Suppressor macrophage treated with lipopolysaccharide for 4 hours (primary cell): Measurements from ENCODE around the gene LRRC26.
A peak's percentile ranks its signal among the peaks of the same experiment; 100 is the strongest.
"Not testable (repeated sequence)": the region's sequence is repeated elsewhere in the genome, so short reads cannot be mapped to it uniquely, and the experiment has no call there.

ENCODE experiments used
- DNase-seq: peaks from one replicate; pipeline ENCODE4 v3.0.0-alpha.2; 2020

The LRRC26 gene

GRCh38 chr9:137149363-137149762 lies 20.5 kb downstream of the LRRC26 start:
- no peak for DNase-seq

- DNase-seq, result no peak
Observed at GRCh38 chr9:137148661-137149060, 21.2 kb downstream of the LRRC26 start.

GRCh38 chr9:137148242-137148641 lies 21.6 kb downstream of the LRRC26 start:
- DNase-seq, result no peak

GRCh38 chr9:137147793-137148160 lies 22.1 kb downstream of the LRRC26 start:
- DNase-seq, result no peak

DNA sequence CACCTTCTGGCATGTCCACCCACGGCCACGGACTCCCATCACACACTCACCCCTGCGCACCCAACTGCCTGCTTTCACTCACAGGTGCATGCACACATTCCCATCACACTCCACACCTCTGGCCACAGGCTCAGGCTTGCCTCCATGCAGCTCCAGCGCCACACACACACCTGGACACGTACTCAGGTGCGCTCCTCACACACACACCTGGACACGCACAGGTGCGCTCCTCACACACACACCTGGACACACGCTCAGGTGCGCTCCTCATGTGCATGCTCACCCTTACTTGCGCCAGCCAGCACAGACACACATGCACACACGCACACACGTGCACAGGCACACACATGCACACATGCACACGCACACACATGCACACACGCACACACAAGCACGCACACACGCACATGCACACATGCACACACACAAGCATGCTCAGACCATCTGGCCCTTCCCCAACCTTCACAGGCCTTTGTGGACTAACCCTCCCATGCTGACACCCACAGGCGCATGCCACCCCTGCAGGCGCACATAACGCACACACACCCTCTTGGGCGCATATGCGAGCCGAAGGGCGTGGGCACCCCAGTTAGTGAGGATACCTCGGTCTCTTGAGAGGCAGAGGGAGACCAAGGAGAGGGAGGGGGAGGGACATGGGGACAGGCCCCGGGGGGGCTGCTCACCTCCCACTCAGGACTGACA lies 22.6 kb downstream of the LRRC26 start:
- no peak for DNase-seq

- DNase-seq, result no peak
Observed at GRCh38 chr9:137146527-137146918, 23.3 kb downstream of the LRRC26 start.

DNA sequence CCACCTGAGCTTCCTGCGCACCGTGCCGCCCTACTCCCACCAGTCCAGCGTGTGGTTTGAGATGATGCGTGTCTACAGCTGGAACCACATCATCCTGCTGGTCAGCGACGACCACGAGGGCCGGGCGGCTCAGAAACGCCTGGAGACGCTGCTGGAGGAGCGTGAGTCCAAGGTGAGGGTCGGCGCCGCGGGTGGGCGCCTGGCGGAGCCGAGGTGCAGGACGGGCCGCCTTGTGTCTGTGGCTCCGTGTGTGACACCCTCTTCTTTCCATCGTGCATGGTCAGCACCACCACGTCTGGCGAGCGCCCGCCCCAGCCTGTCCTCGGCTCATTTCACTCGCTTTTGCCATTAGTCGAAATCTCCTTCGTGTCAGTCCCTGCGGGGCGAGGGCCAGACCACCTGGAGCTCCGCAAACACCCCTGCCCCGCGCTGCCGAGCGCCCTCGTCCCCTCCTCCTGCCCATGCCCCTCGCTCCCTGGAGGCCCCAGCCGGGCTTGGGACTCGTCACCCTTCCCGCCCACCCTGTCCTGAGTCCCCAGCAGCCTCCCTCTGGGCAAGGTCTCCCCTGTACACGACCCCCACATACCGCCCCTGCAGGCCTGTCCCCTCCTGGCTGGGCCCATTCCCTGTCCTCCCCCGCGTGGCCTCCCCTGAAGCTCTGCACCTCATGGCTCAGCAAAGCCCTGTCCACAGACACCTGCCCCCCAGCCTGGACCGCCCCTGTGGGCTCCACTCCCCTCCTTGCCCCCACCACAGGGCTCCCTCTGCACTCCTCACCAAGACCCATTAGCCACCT lies 23.9 kb downstream of the LRRC26 start:
- no peak for DNase-seq

DNA sequence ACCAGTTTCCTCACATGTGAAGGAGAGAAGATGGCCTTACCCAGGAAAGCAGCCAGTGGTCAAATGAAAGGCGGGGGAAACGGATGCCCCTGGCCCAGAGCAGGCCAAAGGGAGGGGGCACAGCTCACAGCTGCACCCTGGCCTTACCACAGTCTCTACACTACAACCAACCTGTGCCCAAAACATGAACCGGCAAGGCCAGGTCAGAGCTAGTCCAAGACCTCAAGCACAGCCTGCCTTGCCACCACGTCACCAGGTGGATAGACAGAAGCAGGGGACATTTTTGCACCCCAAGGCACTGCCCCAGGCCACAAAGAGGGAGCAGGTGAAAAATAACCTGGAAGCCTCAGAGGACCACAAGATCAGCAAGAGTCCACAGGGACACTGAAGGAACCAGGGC lies 26.4 kb downstream of the LRRC26 start:
- no peak for DNase-seq

DNA sequence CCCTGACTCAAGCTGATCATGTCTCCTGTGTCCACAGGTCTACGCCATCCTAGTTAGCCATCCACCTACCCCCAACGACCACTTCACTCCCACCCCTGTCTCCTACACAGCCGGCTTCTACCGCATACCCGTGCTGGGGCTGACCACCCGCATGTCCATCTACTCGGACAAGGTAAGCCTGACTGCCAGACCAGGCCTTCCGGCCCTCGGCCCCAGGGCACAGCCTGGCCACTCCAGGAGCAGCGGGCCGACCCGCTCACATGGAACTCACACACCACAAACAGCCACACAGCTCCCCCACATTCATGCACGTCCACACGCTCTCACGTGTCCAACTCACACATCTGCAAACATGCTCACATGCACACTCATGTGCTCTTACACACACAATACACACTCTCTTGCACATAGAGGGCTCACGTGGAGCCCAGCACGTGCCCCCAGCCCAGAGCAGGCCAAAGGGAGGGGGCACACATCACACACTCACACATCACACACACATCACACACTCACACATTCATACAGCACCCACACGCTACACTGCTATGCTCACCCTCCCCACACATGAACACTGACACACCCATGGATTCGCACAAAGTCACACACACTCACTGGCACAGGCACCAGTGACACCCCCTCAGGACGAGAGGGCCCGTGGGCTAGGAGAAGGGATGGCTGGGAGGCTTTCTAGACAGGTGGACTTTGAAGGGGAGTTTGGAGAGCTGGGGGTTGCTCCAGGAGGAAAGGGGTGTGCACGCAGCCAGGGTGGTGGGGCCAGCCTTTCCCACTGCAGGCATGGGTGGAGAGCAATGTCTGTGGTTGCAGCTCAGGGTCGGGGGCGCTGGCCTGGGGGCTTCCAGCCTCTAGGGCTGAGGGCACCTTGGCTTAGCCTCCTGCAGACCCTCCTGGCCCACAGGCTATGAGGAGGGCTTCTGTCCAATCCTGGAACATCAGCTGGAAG lies 27.6 kb downstream of the LRRC26 start:
- no peak for DNase-seq

DNA sequence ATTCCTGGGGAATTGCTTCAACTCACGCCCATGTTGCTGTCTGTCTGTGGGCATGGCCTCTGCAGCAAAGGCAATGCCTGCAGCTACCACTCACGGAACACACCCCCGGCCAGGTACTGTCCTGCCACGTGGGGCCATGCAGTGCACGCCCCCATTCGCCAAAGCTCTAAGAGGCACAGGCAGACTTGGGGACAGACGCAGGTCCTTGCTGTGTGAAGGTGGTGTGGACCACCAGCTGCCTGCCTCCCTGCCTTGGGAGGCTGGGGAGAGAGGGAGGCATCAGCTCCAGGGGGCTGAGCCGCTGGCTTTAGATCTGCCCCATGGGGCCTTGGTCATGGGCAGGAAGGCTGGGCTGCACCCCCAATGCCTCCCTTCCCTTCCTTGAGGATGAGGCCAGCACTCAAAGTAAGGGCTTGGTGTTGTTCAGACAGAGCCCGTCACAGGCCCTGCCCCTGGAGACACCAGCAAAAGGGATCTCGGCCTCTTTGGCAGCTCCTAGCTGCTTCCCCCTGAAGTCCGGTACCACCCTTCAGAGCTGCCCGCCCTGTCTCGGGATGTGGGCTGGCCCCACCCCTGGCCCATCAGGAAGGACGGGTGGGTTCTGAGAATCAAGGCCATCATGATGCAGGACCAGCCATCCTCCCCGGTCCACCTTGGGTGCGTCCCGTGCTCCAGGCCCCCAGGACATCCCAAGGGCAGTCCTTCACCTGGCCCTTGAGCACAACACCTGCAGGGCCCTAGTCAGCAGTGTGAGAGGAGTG lies 28.6 kb downstream of the LRRC26 start:
- no peak for DNase-seq

DNA sequence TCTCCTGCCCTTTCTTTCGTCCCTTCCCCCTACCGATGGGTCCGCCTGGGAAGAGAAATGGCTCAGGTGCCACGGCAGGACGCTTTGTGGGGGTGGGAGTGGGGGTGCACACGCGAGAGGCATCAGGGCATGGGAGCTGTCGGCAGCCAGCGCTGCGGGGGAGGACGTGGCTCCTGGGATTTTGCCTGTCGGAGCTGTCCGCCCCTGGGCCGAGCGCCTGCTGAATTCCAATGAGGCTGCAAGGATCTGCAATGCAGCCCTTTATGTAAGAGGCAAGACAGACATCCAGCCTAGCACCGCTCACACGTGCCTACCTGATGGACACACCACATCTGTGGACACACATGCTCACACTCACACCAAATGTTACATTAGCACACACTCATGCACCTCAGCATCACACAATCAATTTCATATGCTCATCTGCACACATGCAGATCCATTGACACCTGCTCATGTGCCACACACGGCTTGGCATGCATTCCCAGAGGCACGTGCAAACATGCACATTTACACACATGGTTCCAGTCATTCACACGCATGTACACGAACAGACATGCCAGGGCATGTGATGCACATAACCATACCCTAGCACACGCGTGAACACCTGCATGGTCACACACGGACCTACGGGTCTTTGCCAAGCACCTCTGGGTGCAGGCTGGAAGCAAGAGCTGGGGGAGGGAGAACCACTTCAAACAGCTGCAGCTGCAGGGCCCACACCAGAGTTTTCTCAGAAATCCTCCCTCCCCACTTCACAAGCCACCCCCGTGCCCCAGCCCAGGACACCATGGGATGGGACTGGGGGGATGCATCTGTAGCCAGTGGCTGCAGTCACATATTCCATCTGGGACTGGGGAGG lies 29.5 kb downstream of the LRRC26 start:
- DNase-seq, result no peak

DNA sequence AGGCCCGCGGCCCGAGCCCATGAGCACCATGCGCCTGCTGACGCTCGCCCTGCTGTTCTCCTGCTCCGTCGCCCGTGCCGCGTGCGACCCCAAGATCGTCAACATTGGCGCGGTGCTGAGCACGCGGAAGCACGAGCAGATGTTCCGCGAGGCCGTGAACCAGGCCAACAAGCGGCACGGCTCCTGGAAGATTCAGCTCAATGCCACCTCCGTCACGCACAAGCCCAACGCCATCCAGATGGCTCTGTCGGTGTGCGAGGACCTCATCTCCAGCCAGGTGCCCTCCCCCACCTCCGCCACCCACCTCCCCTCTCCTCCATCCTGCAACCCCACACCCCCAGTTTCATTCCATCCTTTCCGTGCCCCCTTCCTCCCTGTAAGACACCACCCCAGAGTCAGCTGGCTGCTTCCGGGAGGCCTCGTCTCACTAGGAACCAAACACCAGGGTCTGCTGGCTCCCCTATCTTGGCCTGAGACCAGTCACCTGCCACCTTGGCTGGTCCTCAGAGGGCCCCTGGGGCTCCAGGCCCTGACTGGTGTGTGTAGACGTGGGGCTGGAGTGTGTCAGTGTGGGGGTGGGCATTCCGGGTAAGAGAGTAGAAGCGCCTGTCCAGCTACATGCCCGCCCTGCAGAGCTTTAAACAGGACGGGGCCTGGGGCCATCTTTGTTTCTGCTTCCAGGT lies 30.2 kb downstream of the LRRC26 start:
- DNase-seq, result no peak

DNA sequence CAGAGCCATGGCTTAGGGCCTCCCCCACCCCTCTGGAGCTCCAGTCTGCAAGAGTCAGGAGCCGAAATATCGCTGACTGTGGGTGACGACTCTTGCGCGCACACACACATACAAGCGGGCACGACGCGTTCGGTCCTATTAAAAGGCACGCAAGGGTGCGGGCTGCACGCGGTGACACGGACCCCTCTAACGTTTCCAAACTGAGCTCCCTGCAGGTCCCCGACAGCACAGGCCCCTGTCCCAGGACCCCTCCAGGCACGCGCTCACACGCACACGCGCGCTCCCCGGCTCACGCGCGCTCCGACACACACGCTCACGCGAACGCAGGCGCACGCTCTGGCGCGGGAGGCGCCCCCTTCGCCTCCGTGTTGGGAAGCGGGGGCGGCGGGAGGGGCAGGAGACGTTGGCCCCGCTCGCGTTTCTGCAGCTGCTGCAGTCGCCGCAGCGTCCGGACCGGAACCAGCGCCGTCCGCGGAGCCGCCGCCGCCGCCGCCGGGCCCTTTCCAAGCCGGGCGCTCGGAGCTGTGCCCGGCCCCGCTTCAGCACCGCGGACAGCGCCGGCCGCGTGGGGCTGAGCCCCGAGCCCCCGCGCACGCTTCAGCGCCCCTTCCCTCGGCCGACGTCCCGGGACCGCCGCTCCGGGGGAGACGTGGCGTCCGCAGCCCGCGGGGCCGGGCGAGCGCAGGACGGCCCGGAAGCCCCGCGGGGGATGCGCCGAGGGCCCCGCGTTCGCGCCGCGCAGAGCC lies 31.0 kb downstream of the LRRC26 start, which contains the start of gene GRIN1:
Gene GRIN1 (plus strand): TSS at position 433 of the 746 bp plus-strand sequence. CDS start 333 bp downstream, outside the sequence.
- DNase-seq, result peak; percentile 36

- no peak for DNase-seq
Observed at GRCh38 chr9:137138058-137138721, 31.7 kb downstream of the LRRC26 start.

- no peak for DNase-seq
Observed at GRCh38 chr9:137136881-137137607, 32.8 kb downstream of the LRRC26 start.

DNA sequence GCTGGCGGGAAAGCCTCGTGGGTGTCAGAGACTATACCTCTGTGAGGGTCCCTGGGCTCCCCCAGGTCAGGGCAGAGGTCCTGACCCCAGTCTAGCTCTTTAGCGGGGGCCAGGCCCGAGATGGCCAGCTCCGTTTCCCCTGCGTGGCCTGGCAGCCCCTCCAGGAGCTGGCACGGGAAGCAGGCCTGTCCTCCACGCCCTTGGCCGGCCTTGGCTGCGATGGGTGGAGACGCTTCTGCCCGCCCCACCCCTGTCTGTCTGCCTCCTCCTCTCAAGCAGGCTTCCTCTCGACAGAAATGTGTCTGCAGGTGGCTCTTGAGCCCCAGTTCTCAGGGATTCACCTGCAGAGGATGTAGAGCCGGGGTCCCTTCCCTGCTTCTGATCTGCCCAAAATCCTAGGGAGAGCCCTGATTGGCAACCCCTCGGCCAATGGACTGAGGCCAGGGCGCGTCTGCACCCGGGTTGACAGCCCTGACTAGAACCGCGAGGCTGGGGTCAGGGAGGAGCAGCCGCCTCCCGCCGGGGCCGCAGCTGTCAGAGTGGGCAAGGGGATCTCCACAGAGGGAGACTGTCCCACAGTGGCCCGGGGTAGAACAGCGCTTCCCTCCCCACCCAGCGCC lies 33.5 kb downstream of the LRRC26 start:
- DNase-seq, result no peak

GRCh38 chr9:137135154-137135553 lies 34.7 kb downstream of the LRRC26 start:
- DNase-seq, result not testable (repeated sequence)

DNA sequence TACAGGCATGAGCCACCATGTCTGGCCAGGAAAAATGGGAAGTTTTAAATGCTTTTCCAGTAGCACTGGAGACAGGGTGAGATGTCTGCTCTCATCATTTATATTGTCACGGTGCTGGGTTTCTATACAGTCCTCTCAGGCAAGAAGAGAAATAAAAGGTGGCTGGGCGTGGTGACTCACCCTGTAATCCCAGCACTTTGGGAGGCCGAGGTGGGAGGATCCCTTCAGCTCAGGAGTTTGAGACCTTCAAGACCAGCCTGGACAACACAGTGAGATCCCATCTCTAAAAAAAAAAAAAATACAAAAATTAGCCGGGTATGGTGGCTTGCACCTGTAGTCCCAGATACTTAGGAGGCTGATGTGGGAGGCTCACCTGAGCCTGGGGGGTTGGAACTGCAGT lies 35.7 kb downstream of the LRRC26 start:
- DNase-seq, result no peak
